OCI-LY3 (cell line): ENCODE measurements around the gene TOMM40.
"Not testable (repeated sequence)": the region's sequence is repeated elsewhere in the genome, so short reads cannot be mapped to it uniquely, and the experiment has no call there.

Experiments used
- H2AFZ ChIP-seq: fragments of 200-600, 300-600 bp; shearing (Covaris generic); 2 replicates; pipeline ENCODE4 v1.6.0; 2014; ENCODE audit warnings: antibody characterized with exemption, low read depth, low read length
- H3K27ac ChIP-seq: fragments of 200-600, 300-600 bp; sonication (generic); 2 replicates; pipeline ENCODE4 v1.5.1; 2014; ENCODE audit warnings: mild to moderate bottlenecking, low read length, moderate library complexity, mixed read lengths
- H3K27me3 ChIP-seq: fragments of 200-600, 300-600 bp; sonication (generic); 2 replicates; pipeline ENCODE4 v1.6.1; 2014; ENCODE audit warnings: low read depth, low read length, mixed read lengths
- H3K36me3 ChIP-seq: fragments of 200-600, 300-600 bp; sonication (generic); replicated peaks from 2 replicates; pipeline ENCODE3; 2014; ENCODE audit warnings: low read depth, low read length, mixed read lengths
- H3K4me1 ChIP-seq: fragments of 300-600, 200-600 bp; sonication (generic); 2 replicates; pipeline ENCODE4 v1.6.1; 2014; ENCODE audit warnings: low read length, mixed read lengths
- H3K4me2 ChIP-seq: fragments of 200-600, 300-600 bp; sonication (generic); 2 replicates; pipeline ENCODE4 v1.6.1; 2014; ENCODE audit warnings: low read length, mixed read lengths
- H3K4me3 ChIP-seq: fragments of 300-600, 200-600 bp; sonication (generic); 2 replicates; pipeline ENCODE4 v1.5.1; 2014; ENCODE audit warnings: antibody characterized with exemption, mild to moderate bottlenecking, low read length, moderate library complexity
- H3K79me2 ChIP-seq: fragments of 300-600, 200-600 bp; shearing (Covaris generic); 2 replicates; pipeline ENCODE4 v1.6.1; 2014; ENCODE audit warnings: mild to moderate bottlenecking, low read length, mixed read lengths
- H3K9ac ChIP-seq: fragments of 300-600, 200-600 bp; shearing (Covaris generic); 2 replicates; pipeline ENCODE4 v1.6.0; 2014; ENCODE audit warnings: mild to moderate bottlenecking, low read length, moderate library complexity
- H3K9me3 ChIP-seq: fragments of 200-600, 300-600 bp; shearing (Covaris generic); 2 replicates; pipeline ENCODE4 v1.6.1; 2014; ENCODE audit warnings: low read length, mixed read lengths; ENCODE audit not compliant: insufficient read depth
- H4K20me1 ChIP-seq: fragments of 200-600, 300-600 bp; sonication (generic); 2 replicates; pipeline ENCODE4 v1.6.1; 2016; ENCODE audit warnings: low read length, mixed read lengths; ENCODE audit not compliant: insufficient read depth
- EZH2phosphoT487 ChIP-seq: fragments of 200-600 bp; shearing (Covaris generic); IDR thresholded peaks from 2 replicates; pipeline ENCODE4 v1.6.1; 2018; ENCODE audit warnings: antibody characterized with exemption, mixed run types, low read depth
- TF ChIP-seq, protein P1 (sequence below): fragments of 200-600, 300-600 bp; sonication (generic); IDR thresholded peaks from 2 replicates; pipeline ENCODE4 v1.5.1; 2014; ENCODE audit warnings: antibody characterized with exemption, low read length, low read depth

Gene TOMM40

DNA sequence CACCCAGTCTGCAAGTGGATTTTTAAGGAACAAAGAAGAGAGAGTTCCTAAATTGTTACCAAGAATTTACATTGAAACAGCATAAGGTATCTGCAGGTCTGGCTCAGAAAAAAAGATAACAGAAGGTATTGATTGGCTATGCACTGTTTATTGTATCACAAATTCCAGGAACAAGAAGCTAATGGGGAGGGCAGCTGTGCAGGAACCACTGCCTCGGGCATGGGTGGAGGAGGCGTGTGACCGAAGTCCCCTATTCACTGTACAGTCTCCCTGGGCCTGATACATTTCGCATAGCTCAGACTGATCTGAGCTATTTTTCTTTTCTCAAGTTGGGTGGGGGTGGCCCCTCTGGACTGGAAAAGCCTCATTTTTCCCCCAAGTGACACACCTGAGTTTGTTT lies 33.2 kb upstream of the TOMM40 start:
- no peak overlapping the region for H3K9ac ChIP-seq
- no peaks in the 10 kb centered on the region for H3K9me3 ChIP-seq
- H3K27ac ChIP-seq, result no peak overlapping the region
- H3K4me2 ChIP-seq, result no peak overlapping the region
- H3K36me3 ChIP-seq, result no peaks in the 10 kb centered on the region
- no peaks in the 10 kb centered on the region for H3K79me2 ChIP-seq
- H3K27me3 ChIP-seq, result 0 out of 2 replicates have a peak, but pooled peaks cover 10% of the 10 kb centered on the region
- no peaks in the 10 kb centered on the region for H4K20me1 ChIP-seq
- no peak for TF ChIP-seq EZH2phosphoT487
- TF ChIP-seq, protein P1, sequence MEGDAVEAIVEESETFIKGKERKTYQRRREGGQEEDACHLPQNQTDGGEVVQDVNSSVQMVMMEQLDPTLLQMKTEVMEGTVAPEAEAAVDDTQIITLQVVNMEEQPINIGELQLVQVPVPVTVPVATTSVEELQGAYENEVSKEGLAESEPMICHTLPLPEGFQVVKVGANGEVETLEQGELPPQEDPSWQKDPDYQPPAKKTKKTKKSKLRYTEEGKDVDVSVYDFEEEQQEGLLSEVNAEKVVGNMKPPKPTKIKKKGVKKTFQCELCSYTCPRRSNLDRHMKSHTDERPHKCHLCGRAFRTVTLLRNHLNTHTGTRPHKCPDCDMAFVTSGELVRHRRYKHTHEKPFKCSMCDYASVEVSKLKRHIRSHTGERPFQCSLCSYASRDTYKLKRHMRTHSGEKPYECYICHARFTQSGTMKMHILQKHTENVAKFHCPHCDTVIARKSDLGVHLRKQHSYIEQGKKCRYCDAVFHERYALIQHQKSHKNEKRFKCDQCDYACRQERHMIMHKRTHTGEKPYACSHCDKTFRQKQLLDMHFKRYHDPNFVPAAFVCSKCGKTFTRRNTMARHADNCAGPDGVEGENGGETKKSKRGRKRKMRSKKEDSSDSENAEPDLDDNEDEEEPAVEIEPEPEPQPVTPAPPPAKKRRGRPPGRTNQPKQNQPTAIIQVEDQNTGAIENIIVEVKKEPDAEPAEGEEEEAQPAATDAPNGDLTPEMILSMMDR, result no peak
- no peak overlapping the region for H2AFZ ChIP-seq
- no peak overlapping the region for H3K4me3 ChIP-seq
- no peaks in the 10 kb centered on the region for H3K4me1 ChIP-seq

DNA sequence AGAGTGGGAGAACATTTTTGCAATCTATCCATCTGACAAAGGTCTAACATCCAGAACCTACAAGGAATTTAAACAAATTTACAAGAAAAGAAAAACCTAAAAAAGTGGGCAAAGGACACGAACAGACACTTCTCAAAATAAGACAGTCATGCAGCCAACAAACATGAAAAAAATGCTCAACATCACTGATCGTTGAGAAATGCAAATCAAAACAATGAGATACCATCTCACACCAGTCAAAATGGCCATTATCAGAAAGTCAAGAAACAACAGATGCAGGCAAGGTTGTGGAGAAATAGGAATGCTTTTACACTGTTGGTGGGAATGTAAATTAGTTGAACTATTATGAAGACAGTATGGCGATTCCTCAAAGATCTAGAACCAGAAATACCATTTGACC lies 29.5 kb upstream of the TOMM40 start:
- H3K36me3 ChIP-seq, H4K20me1 ChIP-seq, H3K9me3 ChIP-seq, H2AFZ ChIP-seq, H3K4me2 ChIP-seq, H3K9ac ChIP-seq, H3K79me2 ChIP-seq, H3K4me1 ChIP-seq, H3K27ac ChIP-seq, H3K27me3 ChIP-seq, H3K4me3 ChIP-seq: not testable (repeated sequence)

DNA sequence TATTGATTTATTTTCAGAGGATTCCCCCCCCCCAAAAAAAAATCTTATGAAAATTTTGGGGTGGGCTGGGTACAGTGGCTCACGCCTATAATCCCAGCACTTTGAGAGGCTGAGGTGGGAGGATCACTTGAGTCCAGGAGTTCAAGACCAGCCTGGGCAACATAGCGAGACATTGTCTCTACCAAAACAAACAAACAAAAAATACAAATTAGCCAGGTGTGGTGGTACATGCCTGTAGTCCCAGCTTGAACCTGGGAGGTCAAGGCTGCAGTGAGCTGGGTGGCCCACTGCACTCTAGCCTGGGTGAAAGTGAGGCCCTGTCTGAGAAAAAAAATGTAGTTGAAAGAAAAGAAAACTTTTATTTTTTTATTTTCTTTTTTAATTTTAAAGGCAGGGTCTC lies 27.1 kb upstream of the TOMM40 start:
- H3K27ac ChIP-seq, result no peak overlapping the region
- no peak overlapping the region for H3K4me2 ChIP-seq
- H3K27me3 ChIP-seq, result peaks cover 7% of the 10 kb centered on the region; the same call in 1 of the 2 replicates
- TF ChIP-seq EZH2phosphoT487, result no peak
- TF ChIP-seq, protein P1, result no peak
- no peak overlapping the region for H2AFZ ChIP-seq
- H3K79me2 ChIP-seq, result no peaks in the 10 kb centered on the region
- no peak overlapping the region for H3K4me3 ChIP-seq
- no peaks in the 10 kb centered on the region for H3K36me3 ChIP-seq
- no peaks in the 10 kb centered on the region for H3K9me3 ChIP-seq
- H3K4me1 ChIP-seq, result no peaks in the 10 kb centered on the region
- no peaks in the 10 kb centered on the region for H4K20me1 ChIP-seq
- no peak overlapping the region for H3K9ac ChIP-seq

GRCh38 chr19:44865196-44865767 lies 25.8 kb upstream of the TOMM40 start:
- H3K4me1 ChIP-seq, result no peaks in the 10 kb centered on the region
- H3K27me3 ChIP-seq, result peaks cover 7% of the 10 kb centered on the region; the same call in 1 of the 2 replicates
- H3K9ac ChIP-seq, result no peak overlapping the region
- H3K9me3 ChIP-seq, result no peaks in the 10 kb centered on the region
- no peaks in the 10 kb centered on the region for H3K36me3 ChIP-seq
- H3K79me2 ChIP-seq, result no peaks in the 10 kb centered on the region
- H2AFZ ChIP-seq, result no peak overlapping the region
- no peak overlapping the region for H3K4me3 ChIP-seq
- TF ChIP-seq EZH2phosphoT487, result no peak
- TF ChIP-seq, protein P1, result no peak
- no peak overlapping the region for H3K27ac ChIP-seq
- H4K20me1 ChIP-seq, result no peaks in the 10 kb centered on the region
- H3K4me2 ChIP-seq, result no peak overlapping the region

GRCh38 chr19:44866664-44867063 lies 24.4 kb upstream of the TOMM40 start:
- H2AFZ ChIP-seq, result no peak overlapping the region
- H3K4me2 ChIP-seq, result no peak overlapping the region
- no peak overlapping the region for H3K4me3 ChIP-seq
- H3K36me3 ChIP-seq, result no peaks in the 10 kb centered on the region
- no peak for TF ChIP-seq EZH2phosphoT487
- TF ChIP-seq, protein P1, result no peak
- H3K9ac ChIP-seq, result no peak overlapping the region
- H3K27me3 ChIP-seq, result no peaks in the 10 kb centered on the region; the same call in none of the 2 replicates
- H3K27ac ChIP-seq, result no peak overlapping the region
- no peaks in the 10 kb centered on the region for H3K4me1 ChIP-seq
- no peaks in the 10 kb centered on the region for H3K9me3 ChIP-seq
- H4K20me1 ChIP-seq, result no peaks in the 10 kb centered on the region
- no peaks in the 10 kb centered on the region for H3K79me2 ChIP-seq
